Mesendoderm (in vitro differentiated cells): ENCODE results near the gene SPINT2. TPM values are rescaled to one million over a fixed set of nuclear protein-coding genes. Genes with fewer than 3 reads are reported as not detected.

Experiments
- small RNA-seq: library from polyadenylated mRNA; stranded (forward); fragments of <200 nt; extraction: miRNeasy Mini kit (QIAGEN cat#:217004); gene quantifications from one replicate; pipeline ENCODE3, GENCODE V24; 2013; ENCODE audit not compliant: insufficient read depth

Gene SPINT2

Small RNA genes lying within 50 kb of the gene (small RNA-seq; reads per million reads assigned to genes)
- gene RF00019, result not detected
